Body of pancreas (tissue), 4 donors: ENCODE data around the gene CASR. TPM values are rescaled to one million over a fixed set of nuclear protein-coding genes. Genes with fewer than 3 reads are reported as not detected.

Experiments used
- ATAC-seq: fragments of 150-250 bp; one replicate; pipeline ENCODE4 v1.9.1; 2016
- DNase-seq, 4 donors: peaks; one replicate each; pipeline ENCODE4 v3.0.0-alpha.2; 2019
- H3K27ac ChIP-seq, 4 donors: fragments of 200-600 bp; sonication (generic); 1 replicate in 3 of 4; 2 replicates in 1 of 4; pipeline versions ENCODE4 v1.5.1 to v1.6.1; 2016 to 2019; ENCODE audit warnings: mild to moderate bottlenecking in 1 of 4, mixed read lengths in 1 of 4, moderate library complexity in 1 of 4
- H3K27me3 ChIP-seq, 2 donors: fragments of 200-600 bp; sonication (generic); one replicate each; pipeline ENCODE4 v1.6.0; 2016; ENCODE audit warnings: mild to moderate bottlenecking in 1 of 2
- H3K36me3 ChIP-seq, 2 donors: fragments of 200-600 bp; sonication (generic); replicated peaks in 1 of 2; 2 replicates each; pipeline ENCODE4 v1.5.1; 2016; ENCODE audit warnings: low read depth in 2 of 2; ENCODE audit not compliant: insufficient read depth in 1 of 2
- H3K4me1 ChIP-seq: fragments of 200-600 bp; sonication (generic); one replicate; pipeline ENCODE4 v1.6.0; 2016
- H3K4me3 ChIP-seq, 2 donors: fragments of 200-600 bp; sonication (generic); 1 replicate in 1 of 2; 2 replicates in 1 of 2; pipeline ENCODE4 v1.5.1; 2016 to 2019
- H3K9me3 ChIP-seq, 3 donors: fragments of 200-600 bp; sonication (generic); 1 replicate in 2 of 3; 2 replicates in 1 of 3; pipeline ENCODE4 v1.5.1; 2016
- CTCF ChIP-seq, 7 experiments: fragments of 450-650 bp in 4 of 7; fragments of 200-600 bp in 3 of 7; sonication (generic) in 3 of 7; IDR thresholded peaks; one replicate each; pipeline ENCODE4 v1.5.1; 2016 to 2019; ENCODE audit warnings: antibody characterized with exemption in 7 of 7
- POLR2A ChIP-seq, 3 donors: fragments of 450-650 bp; IDR thresholded peaks; one replicate each; pipeline ENCODE4 v1.6.1; 2016; ENCODE audit warnings: antibody characterized with exemption in 3 of 3, mild to moderate bottlenecking in 2 of 3
- WGBS, 2 donors: methylation state at CpG; one replicate each; pipeline ENCODE4 v1.1.5; 2017; 5-methylcytosine and 5-hydroxymethylcytosine counted together
- intact Hi-C: fragments of 100-400 bp; cut with DNase I; formaldehyde crosslinking; loops from one replicate; pipeline ENCODE4 v1.15.1; 2023
- total RNA-seq, 2 donors: library from RNA; depleted of rRNA; stranded (reverse); fragments of >200 nt; gene quantifications; one replicate each; pipeline ENCODE4 v1.1.0, GENCODE V29; 2016

Gene CASR
- total RNA-seq, 2 donors from 2014 or later = 8.9 to 11.9 TPM

- H3K4me1 ChIP-seq = peaks cover 13% of the 10 kb centered on the region
- peaks cover 0 to 3% of the 10 kb centered on the region in 2 donors for H3K27me3 ChIP-seq
- ATAC-seq (peak; percentile 43), DNase-seq (peak in 3 of 4 donors; percentile 7 to 18 (median 14))
- TF ChIP-seq POLR2A (IDR thresholded peaks at IDR 0.05) = no peak
- no peak for TF ChIP-seq CTCF (IDR thresholded peaks at IDR 0.05)
- H3K36me3 ChIP-seq = no peaks in the 10 kb centered on the region
- peak overlapping the region; percentile 6 to 22 for H3K4me3 ChIP-seq
- intact Hi-C loops = no loop called here
- peak overlapping the region; percentile 42 to 84 (median 74) for H3K27ac ChIP-seq
- 2 to 5% methylated on average over 24 to 58 of the region's 64 CpGs for WGBS, 2 donors
- no peaks in the 10 kb centered on the region for H3K9me3 ChIP-seq
These were observed 574 bp downstream of the CASR start for GRCh38 chr3:122183893-122184590.

GRCh38 chr3:122184591-122184929 lies 1.1 kb downstream of the CASR start:
- Histone ChIP-seq H3K4me3 (peak overlapping the region; percentile 6 to 22), H3K36me3 (no peaks in the 10 kb centered on the region), H3K4me1 (peaks cover 18% of the 10 kb centered on the region), H3K9me3 (no peaks in the 10 kb centered on the region), H3K27ac (peak overlapping the region; percentile 42 to 84 (median 74)), H3K27me3 (peaks cover 0 to 3% of the 10 kb centered on the region in 2 donors)
- DNase-seq = no peak
- 29 to 53% methylated on average over 8 to 18 of the region's 19 CpGs for WGBS, 2 donors
- TF ChIP-seq POLR2A (IDR thresholded peaks at IDR 0.05) (no peak), CTCF (IDR thresholded peaks at IDR 0.05) (no peak)
- intact Hi-C loops = no loop called here
- peak; percentile 8 for ATAC-seq

GRCh38 chr3:122186372-122186771 lies 2.9 kb downstream of the CASR start:
- WGBS, 2 donors = 8 to 13% methylated on average over 2 of the region's 2 CpGs
- ATAC-seq (no peak), DNase-seq (peak in 2 of 4 donors; percentile 35 to 42)
- Histone ChIP-seq H3K9me3 (no peaks in the 10 kb centered on the region), H3K27me3 (peaks cover 0 to 3% of the 10 kb centered on the region in 2 donors), H3K4me1 (peaks cover 27% of the 10 kb centered on the region), H3K27ac (peak overlapping the region in 2 of 4 donors; percentile 69 to 84), H3K4me3 (no peak overlapping the region), H3K36me3 (no peaks in the 10 kb centered on the region)
- no peak for TF ChIP-seq POLR2A (IDR thresholded peaks at IDR 0.05)
- no peak for TF ChIP-seq CTCF (IDR thresholded peaks at IDR 0.05)
- intact Hi-C loops = no loop called here

GRCh38 chr3:122188737-122189136 lies 5.3 kb downstream of the CASR start:
- peaks cover 0 to 3% of the 10 kb centered on the region in 2 donors for H3K27me3 ChIP-seq
- no peaks in the 10 kb centered on the region for H3K36me3 ChIP-seq
- ATAC-seq (peak; percentile 29), DNase-seq (no peak)
- peak overlapping the region; percentile 26 to 49 (median 38) for H3K27ac ChIP-seq
- intact Hi-C loops = no loop called here
- TF ChIP-seq CTCF (IDR thresholded peaks at IDR 0.05) (no peak), POLR2A (IDR thresholded peaks at IDR 0.05) (no peak)
- peaks cover 24% of the 10 kb centered on the region for H3K4me1 ChIP-seq
- H3K9me3 ChIP-seq = no peaks in the 10 kb centered on the region
- WGBS, 2 donors = 48 to 63% methylated on average over 1 of the region's 1 CpG
- H3K4me3 ChIP-seq = no peak overlapping the region

GRCh38 chr3:122189357-122189756 lies 5.9 kb downstream of the CASR start:
- TF ChIP-seq CTCF (IDR thresholded peaks at IDR 0.05) (no peak), POLR2A (IDR thresholded peaks at IDR 0.05) (no peak)
- no peak overlapping the region for H3K4me3 ChIP-seq
- peaks cover 18% of the 10 kb centered on the region for H3K4me1 ChIP-seq
- intact Hi-C loops = no loop called here
- H3K27ac ChIP-seq = peak overlapping the region; percentile 26 to 49 (median 38)
- H3K27me3 ChIP-seq = no peaks in the 10 kb centered on the region
- no peaks in the 10 kb centered on the region for H3K9me3 ChIP-seq
- no peaks in the 10 kb centered on the region for H3K36me3 ChIP-seq
- DNase-seq (no peak), ATAC-seq (peak; percentile 56)
